GM19239 (cell line): Measurements from ENCODE around the gene HNRNPM.

ENCODE experiments used
- DNase-seq: peaks from one replicate; pipeline ENCODE4 v3.0.0; 2011; ENCODE audit warnings: low spot score; ENCODE audit not compliant: insufficient read length
- FAIRE-seq: peaks from 2 replicates; lab custom pipeline; 2011; peaks lifted over from hg19 to GRCh38; lab: Jason Lieb, UNC

HNRNPM gene

GRCh38 chr19:8459095-8459494 is 14.3 kb downstream of the HNRNPM start:
- no peak for DNase-seq
- no peak for FAIRE-seq

GRCh38 chr19:8459520-8460270 is 14.9 kb downstream of the HNRNPM start:
- FAIRE-seq (no peak), DNase-seq (no peak)

DNA sequence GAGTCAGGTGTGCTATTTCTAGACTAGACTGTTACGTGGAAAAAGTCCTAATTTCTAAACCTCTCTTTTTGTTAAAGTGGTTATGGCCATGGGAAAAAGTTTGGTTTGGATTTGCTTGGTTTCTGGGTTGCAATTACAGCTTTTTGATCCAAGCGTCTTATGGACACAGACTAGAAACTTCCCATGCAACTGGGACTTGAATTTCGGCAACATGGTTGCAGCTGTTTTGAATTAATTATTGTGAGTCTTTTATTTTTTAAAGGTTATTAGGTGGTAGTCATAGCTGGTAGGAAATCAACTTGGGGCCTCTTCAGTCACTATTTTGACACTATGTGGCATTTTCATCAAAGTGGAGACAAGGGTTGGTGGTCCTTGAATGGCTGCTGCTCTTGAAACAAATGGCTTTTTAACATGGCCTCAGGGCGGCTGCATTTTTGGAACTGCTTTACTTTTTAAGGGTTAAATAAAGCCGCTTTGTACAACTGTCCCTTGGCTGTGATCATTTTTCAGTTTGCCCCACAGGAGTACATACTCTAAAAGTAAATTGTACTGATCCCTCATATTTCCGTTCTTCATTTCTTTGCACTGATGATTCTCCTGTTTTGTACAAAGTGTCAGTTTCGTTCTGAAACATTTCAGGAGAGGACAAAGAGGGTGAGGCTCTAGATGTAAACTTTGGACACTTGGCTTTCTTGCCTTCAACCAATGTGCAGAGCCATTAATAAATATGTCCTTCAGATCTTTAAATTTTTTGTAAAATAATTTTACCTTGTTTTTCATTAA is 15.9 kb downstream of the HNRNPM start:
- DNase-seq (no peak), FAIRE-seq (peak; percentile 74)

DNA sequence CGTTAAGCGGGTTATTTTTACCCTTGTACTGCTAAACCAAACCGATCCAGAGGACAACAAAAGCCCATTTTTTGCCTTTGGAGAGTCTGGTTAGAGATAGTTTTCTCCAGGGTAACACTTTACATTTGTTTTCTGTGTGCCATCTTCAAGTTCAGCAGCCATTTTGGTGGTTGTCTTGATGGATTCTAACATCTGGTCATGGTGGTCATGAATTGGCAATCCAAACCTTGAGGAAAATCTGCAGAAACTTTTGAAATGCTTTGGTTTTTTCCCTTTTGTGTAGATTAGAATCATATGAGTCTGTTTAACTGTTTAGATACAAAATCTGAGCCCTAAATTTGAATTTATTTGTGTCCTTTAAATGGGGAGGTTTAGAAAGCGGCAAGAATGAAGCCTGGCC is 16.6 kb downstream of the HNRNPM start:
- no peak for DNase-seq
- no peak for FAIRE-seq

- DNase-seq, result no peak
- FAIRE-seq, result no peak
Observed at GRCh38 chr19:8461891-8462290, 17.1 kb downstream of the HNRNPM start.

- FAIRE-seq (no peak), DNase-seq (no peak)
Observed at GRCh38 chr19:8462571-8462970, 17.8 kb downstream of the HNRNPM start.

DNA sequence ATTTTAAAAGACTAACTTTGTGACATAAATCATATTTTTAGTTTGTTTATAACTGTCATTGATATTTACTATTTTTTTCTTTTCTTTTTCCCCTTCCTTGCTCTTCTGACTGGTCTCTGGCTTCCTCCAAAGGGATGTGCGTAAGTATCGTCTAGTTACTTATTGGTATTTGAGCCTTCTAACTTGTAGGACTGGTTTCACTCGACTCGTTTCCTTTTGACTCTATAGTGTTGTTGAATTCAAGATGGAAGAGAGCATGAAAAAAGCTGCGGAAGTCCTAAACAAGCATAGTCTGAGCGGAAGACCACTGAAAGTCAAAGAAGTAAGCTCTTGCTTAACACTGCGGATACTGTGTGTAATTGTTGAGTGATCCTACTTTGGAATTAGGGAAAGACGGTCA is 18.6 kb downstream of the HNRNPM start:
- FAIRE-seq (no peak), DNase-seq (no peak)

- no peak for DNase-seq
- FAIRE-seq, result no peak
Observed at GRCh38 chr19:8466018-8466417, 21.2 kb downstream of the HNRNPM start.

GRCh38 chr19:8468124-8468523 is 23.3 kb downstream of the HNRNPM start:
- no peak for DNase-seq
- FAIRE-seq, result no peak

DNA sequence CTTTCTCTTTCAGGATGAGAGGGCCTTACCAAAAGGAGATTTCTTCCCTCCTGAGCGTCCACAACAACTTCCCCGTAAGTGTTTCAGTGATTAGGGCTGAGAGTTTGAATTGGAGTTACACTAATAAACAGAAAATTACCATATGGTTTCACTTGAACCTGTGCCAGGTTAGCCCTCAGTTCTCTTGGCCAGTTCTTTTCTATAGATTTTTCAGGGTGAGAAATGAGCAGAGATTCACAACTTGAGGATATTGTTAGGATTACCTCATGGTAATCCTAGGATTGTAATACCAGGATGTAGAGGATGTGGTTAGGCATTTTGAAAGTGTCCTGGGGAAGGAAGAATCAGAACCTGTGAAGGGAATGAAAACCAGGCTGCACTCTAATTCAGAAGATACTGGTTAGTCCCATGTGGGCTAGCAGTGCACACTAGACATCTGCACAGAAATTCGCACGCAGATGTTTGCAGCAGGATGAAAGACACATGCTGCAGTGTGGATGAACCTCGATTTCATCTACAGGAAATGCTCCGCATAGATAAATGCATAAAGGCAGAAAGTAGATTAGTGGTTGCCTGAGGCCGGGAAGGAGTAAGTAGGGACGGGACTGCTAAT is 24.1 kb downstream of the HNRNPM start:
- FAIRE-seq (no peak), DNase-seq (no peak)

DNA sequence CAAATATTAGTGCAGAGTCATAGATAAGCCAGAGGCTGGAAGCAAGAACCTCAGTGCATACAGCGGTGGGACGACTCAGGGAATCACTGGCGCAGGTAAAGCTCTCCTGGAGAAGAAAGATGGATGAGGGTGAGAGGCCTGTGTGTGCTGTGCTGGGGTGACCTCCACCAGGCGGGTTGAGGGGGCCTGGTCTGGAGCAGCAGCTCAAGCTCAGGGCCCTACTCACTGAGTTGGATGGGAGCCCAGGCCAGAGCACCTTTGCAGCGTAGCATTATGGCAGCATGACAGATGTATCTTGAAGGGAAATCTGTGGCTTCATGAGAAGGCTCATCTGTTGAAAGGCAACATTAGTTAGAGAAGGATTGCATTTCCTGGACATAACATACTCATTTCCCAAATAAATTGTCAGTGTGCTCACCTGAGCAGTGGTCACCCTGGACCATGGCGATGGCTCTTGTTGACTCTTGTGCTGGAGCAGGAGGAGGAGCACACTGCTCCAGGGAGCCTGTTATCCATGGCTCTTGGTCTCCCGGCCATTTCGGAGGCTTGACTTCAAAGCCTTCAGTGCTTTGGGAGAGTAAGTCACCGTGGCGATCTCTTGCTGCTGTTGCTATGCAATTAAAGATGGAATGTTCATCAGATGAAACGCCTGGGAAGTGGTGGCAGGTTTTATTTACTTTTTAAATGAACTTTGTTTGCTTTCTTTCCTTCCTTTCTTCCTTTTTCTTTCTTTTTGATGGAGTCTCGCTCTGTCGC is 25.0 kb downstream of the HNRNPM start:
- FAIRE-seq, result no peak

DNA sequence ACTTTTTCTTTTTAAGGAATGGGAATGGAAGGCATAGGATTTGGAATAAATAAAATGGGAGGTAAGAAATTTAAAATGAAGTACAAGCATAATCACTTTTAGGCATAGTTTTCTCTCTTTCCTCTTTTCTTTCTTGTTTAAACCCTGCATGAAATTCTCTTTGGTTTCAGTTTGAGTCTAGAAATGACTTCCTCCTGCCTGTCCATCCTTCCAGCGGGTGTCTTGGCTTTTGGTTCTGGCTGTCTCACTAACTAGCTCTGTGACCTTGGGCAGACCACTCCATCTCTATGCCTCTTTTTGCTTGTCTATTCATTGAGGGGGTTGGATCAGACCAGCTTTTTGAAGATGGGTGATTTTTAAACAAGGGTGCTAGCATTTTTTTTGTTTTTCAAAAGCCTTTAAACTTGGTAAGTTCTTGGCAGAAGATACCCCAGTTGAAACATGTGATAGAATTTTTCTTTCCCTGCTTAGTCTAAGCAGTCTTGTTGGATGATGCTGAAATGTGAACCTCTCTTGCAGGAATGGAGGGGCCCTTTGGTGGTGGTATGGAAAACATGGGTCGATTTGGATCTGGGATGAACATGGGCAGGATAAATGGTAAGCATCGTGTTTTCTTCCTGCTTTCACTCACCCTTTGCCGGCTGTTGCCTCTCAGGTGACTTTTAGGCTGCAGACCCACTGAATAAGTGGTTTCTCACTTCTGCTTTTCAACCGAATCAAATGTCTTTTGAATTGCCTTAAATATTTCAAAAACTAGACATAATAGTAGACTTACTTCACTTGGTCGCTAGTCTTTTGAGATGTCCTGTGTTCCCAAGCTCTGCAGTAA is 29.1 kb downstream of the HNRNPM start:
- DNase-seq (peak; percentile 65), FAIRE-seq (peak; percentile 97)

More for the DNA sequence above, 25.0 kb downstream of the HNRNPM start:
- DNase-seq, result no peak

GRCh38 chr19:8475005-8475404 is 30.2 kb downstream of the HNRNPM start:
- no peak for FAIRE-seq
- no peak for DNase-seq

DNA sequence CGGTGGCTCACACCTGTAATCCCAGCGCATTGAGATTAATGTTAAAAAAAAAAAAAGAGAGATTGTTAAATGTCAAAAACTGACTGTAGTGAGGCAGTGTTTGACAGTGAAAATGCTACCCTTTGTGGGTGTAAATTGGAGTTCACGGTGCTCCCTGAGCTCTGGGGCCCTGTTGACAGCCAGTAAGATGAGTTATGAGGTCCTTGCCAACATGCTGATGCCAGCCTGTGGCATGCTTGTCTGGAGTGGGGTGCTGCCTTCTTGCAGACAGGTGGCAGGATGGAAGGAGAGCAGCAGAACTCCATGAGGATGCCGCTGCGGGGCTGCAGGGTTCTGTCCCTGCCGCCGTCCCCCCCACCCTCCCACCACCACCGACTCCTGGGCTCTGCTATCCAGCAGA is 31.7 kb downstream of the HNRNPM start:
- no peak for FAIRE-seq
- DNase-seq, result no peak

DNA sequence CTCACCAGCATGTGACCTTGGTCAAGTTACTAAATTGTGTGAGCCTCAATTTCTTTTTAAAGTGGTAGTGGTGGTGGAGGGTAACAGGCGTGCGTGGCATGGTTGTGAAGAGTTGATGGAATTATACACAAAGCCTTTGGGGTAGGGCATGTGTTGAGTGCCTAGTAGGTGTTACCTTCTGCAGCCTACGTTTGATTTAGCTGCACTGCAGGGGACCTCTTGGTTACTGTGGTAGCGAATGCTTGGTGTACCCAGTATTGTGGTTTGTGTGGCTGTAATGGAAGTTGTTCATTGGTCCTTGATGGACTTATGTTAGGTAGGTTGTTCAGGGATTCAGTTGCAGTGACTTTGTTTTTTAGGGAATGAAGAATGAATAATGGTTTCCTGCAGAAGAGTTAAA is 33.1 kb downstream of the HNRNPM start:
- no peak for DNase-seq
- no peak for FAIRE-seq

- no peak for DNase-seq
- FAIRE-seq, result no peak
Observed at GRCh38 chr19:8478598-8478997, 33.8 kb downstream of the HNRNPM start.

DNA sequence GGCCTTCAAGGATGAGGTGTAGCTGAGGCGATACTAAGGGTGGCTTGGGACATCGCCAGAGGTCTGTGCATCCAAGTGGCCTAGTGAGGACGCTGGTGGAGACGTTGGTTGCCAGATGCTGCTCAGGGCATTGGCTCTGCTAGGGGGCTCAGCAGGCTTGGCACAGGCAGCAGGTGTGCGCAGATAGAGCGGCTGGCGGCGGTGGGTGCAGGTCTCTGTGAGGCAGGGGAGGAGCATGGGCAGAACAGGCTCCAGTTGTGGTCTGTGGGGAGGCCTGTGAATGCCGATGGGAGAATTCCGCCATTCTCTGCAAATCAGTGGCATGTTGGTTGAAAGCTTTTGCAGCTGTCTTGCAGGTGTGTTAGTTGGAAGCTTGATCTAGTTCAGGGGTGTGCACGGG is 36.4 kb downstream of the HNRNPM start:
- DNase-seq (no peak), FAIRE-seq (no peak)

DNA sequence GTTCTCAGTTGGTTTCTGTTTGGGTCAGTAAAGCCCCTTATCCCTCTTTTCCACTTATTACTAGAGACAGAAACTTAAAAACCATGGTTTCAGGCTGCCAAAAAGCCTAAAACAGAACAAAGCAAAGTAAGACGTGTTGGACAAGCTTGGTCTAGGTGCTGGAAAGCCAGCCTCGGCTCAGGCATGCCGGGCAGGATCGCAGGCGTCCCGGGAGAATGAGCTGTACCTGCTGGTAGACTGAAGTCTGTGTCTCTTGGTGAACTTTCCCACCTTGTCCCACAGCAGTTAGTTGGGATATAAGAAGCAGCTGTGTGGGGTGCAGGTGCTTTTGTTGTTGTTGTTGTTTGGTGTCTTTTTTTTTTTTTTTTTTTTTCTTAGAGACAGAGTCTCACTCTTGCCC is 36.8 kb downstream of the HNRNPM start:
- FAIRE-seq (no peak), DNase-seq (no peak)

- DNase-seq, result no peak
- FAIRE-seq, result no peak
Observed at GRCh38 chr19:8482696-8483095, 37.9 kb downstream of the HNRNPM start.

GRCh38 chr19:8483165-8483564 is 38.4 kb downstream of the HNRNPM start:
- no peak for DNase-seq
- FAIRE-seq, result no peak
